Endodermal cell (in vitro differentiated cells): Measurements from ENCODE around the gene CFAP251. TPM values are rescaled to one million over a fixed set of nuclear protein-coding genes. Genes with fewer than 3 reads are reported as not detected.
"Not testable (repeated sequence)": the region's sequence is repeated elsewhere in the genome, so short reads cannot be mapped to it uniquely, and the experiment has no call there.

Source experiments
- DNase-seq: peaks from one replicate; pipeline ENCODE4 v3.0.0-alpha.2; 2017
- H3K27ac ChIP-seq: 2 replicates; pipeline ENCODE4 v1.5.1; 2013; ENCODE audit warnings: mild to moderate bottlenecking, low read depth, low read length, moderate library complexity
- H3K27me3 ChIP-seq: 2 replicates; pipeline ENCODE4 v1.6.1; 2013; ENCODE audit warnings: mild to moderate bottlenecking, low read length, moderate library complexity; ENCODE audit not compliant: insufficient read depth, control insufficient read depth, poor library complexity, severe bottlenecking
- H3K36me3 ChIP-seq: 2 replicates; pipeline ENCODE4 v1.7.0; 2013; ENCODE audit warnings: mild to moderate bottlenecking, low read length, moderate library complexity; ENCODE audit not compliant: control insufficient read depth, insufficient read depth
- H3K4me1 ChIP-seq: one replicate; pipeline ENCODE4 v1.7.0; 2013; ENCODE audit warnings: low read length; ENCODE audit not compliant: control insufficient read depth, insufficient read depth
- H3K4me3 ChIP-seq: 2 replicates; pipeline ENCODE4 v1.5.1; 2013; ENCODE audit warnings: mild to moderate bottlenecking, low read length, moderate library complexity
- H3K9ac ChIP-seq: 2 replicates; pipeline ENCODE4 v1.6.1; 2013; ENCODE audit warnings: mild to moderate bottlenecking, low read length, moderate library complexity; ENCODE audit not compliant: poor library complexity, severe bottlenecking; ENCODE audit errors: extremely low read depth
- H3K9me3 ChIP-seq: 2 replicates; pipeline ENCODE4 v1.6.1; 2013; ENCODE audit warnings: mild to moderate bottlenecking, low read length, moderate library complexity; ENCODE audit not compliant: control insufficient read depth
- H3K27ac Mint-ChIP-seq: 2 replicates; pipeline ENCODE4 v1.8.0; 2020; ENCODE audit warnings: mixed read lengths
- H3K27me3 Mint-ChIP-seq: 2 replicates; pipeline ENCODE4 v1.8.0; 2021; ENCODE audit warnings: mild to moderate bottlenecking, mixed read lengths; ENCODE audit not compliant: insufficient read depth
- H3K36me3 Mint-ChIP-seq: 2 replicates; pipeline ENCODE4 v1.8.0; 2020; ENCODE audit warnings: low read depth, mixed read lengths
- H3K4me1 Mint-ChIP-seq: 2 replicates; pipeline ENCODE4 v1.8.0; 2020; ENCODE audit warnings: mixed read lengths
- H3K4me3 Mint-ChIP-seq: 2 replicates; pipeline ENCODE4 v1.8.0; 2020; ENCODE audit warnings: mild to moderate bottlenecking, moderate library complexity, mixed read lengths
- H3K9me3 Mint-ChIP-seq: 2 replicates; pipeline ENCODE4 v1.8.0; 2020; ENCODE audit warnings: mild to moderate bottlenecking, mixed read lengths
- CTCF ChIP-seq: fragments of 200-600 bp; sonication (generic); conservative IDR thresholded peaks from 2 replicates; pipeline ENCODE4 v1.5.0; 2021; ENCODE audit warnings: antibody characterized with exemption, mild to moderate bottlenecking
- WGBS, 2 experiments: methylation state at CpG; one replicate each; pipeline versions ENCODE4 v1.1.5 to v1.1.7; 2013; ENCODE audit warnings: missing lambda C conversion rate in 2 of 2, mixed read lengths in 1 of 2; ENCODE audit not compliant: insufficient coverage in 1 of 2, insufficient read length in 1 of 2; 5-methylcytosine and 5-hydroxymethylcytosine counted together
- long read RNA-seq, 4 experiments: library from polyadenylated mRNA in 2 of 4; library from RNA in 1 of 4; library from capped mRNA in 1 of 4; stranded (forward) in 3 of 4; unstranded in 1 of 4; transcript quantifications; one replicate each; pipeline ENCODE4 v2.0.0, GENCODE V29; 2020 to 2021; ENCODE audit warnings: inconsistent platforms in 1 of 4
- polyA plus RNA-seq, 2 experiments: library from polyadenylated mRNA; stranded (reverse); fragments of 50-300 nt; gene quantifications; one replicate each; pipeline ENCODE4 v1.2.3, GENCODE V29; 2013
- total RNA-seq, 2 donors: library from RNA; stranded (reverse); fragmentation: NEBNext Ultra II Directional in 1 of 2; extraction: Animal tissue kit (Norgen Biotek cat#: 25700) in 1 of 2; gene quantifications; 2 replicates in 1 of 2; 3 replicates in 1 of 2; pipeline ENCODE4 v1.2.1, GENCODE V29; 2021

CFAP251 gene
- total RNA-seq: 10 to 100 TPM in 1 of 2 donors, 1 to 10 TPM in 1; 3.4 to 11.2 TPM
- polyA plus RNA-seq (2013, experiment 1 of 2): 2.8 TPM
- polyA plus RNA-seq (2013, experiment 2 of 2): 2.8 TPM
- long read RNA-seq, experiment 1, partial matches to known transcripts: 0 of 3 reads
- long read RNA-seq, experiment 1, other reads (novel, unspliced or antisense): 3 of 3 reads
- long read RNA-seq, experiment 2, full-length matches to known transcripts: 1 of 10 reads
- long read RNA-seq, experiment 2, partial matches to known transcripts: 4 of 10 reads
- long read RNA-seq, experiment 2, other reads (novel, unspliced or antisense): 5 of 10 reads
- long read RNA-seq, experiment 3, partial matches to known transcripts: 0 of 3 reads
- long read RNA-seq, experiment 3, other reads (novel, unspliced or antisense): 3 of 3 reads
- long read RNA-seq, experiment 4, partial matches to known transcripts: 0 of 1 reads
- long read RNA-seq, experiment 4, other reads (novel, unspliced or antisense): 1 of 1 reads

- Mint-ChIP-seq H3K27me3 (no peaks in the 10 kb centered on the region), H3K36me3 (peaks cover 21% of the 10 kb centered on the region), H3K27ac (peak within 1 kb of the TSS; percentile 90), H3K4me1 (peaks cover 2% of the 10 kb centered on the region), H3K9me3 (no peaks in the 10 kb centered on the region), H3K4me3 (peak within 1 kb of the TSS; percentile 55)
- Histone ChIP-seq H3K27me3 (no peaks in the 10 kb centered on the region), H3K9ac (peak within 1 kb of the TSS; percentile 78), H3K4me1 (no peaks in the 10 kb centered on the region), H3K9me3 (no peaks in the 10 kb centered on the region), H3K4me3 (peak within 1 kb of the TSS; percentile 77), H3K27ac (no peak within 1 kb of the TSS), H3K36me3 (peaks cover 38% of the 10 kb centered on the region)
- 28 to 38% methylated on average over 31 to 41 of the region's 41 CpGs for WGBS, 2 experiments
- TF ChIP-seq CTCF: peak; percentile 76
- peak; percentile 99 for DNase-seq
Observed at GRCh38 chr12:121917950-121918678, at the start of gene CFAP251. Gene CFAP251, plus strand, starts transcription at chr12:121918592. Its CDS starts 2,714 bp downstream, at chr12:121921306.

- H3K9me3 ChIP-seq, H3K27ac Mint-ChIP-seq, H3K27ac ChIP-seq, H3K27me3 Mint-ChIP-seq, H3K4me1 ChIP-seq, H3K4me3 Mint-ChIP-seq, H3K9ac ChIP-seq, H3K36me3 ChIP-seq, H3K36me3 Mint-ChIP-seq, H3K4me3 ChIP-seq, H3K9me3 Mint-ChIP-seq, H3K27me3 ChIP-seq, H3K4me1 Mint-ChIP-seq, DNase-seq: not testable (repeated sequence)
- WGBS, 2 experiments: 91 to 93% methylated on average over 2 to 5 of the region's 8 CpGs
Observed at GRCh38 chr12:121869229-121869628, 49.2 kb upstream of the CFAP251 start.

- H3K27ac ChIP-seq: no peak overlapping the region
- Mint-ChIP-seq H3K27me3 (no peaks in the 10 kb centered on the region), H3K4me1 (no peaks in the 10 kb centered on the region), H3K4me3 (no peak overlapping the region), H3K36me3 (no peaks in the 10 kb centered on the region), H3K9me3 (no peaks in the 10 kb centered on the region), H3K27ac (no peak overlapping the region)
- DNase-seq: no peak
- TF ChIP-seq CTCF: no peak
- H3K9me3 ChIP-seq: no peaks in the 10 kb centered on the region
- no peaks in the 10 kb centered on the region for H3K4me1 ChIP-seq
- H3K9ac ChIP-seq: no peak overlapping the region
- H3K27me3 ChIP-seq: no peaks in the 10 kb centered on the region
- H3K36me3 ChIP-seq: no peaks in the 10 kb centered on the region
- no peak overlapping the region for H3K4me3 ChIP-seq
- 60 to 93% methylated on average over 1 to 3 of the region's 3 CpGs for WGBS, 2 experiments
Observed at GRCh38 chr12:121871467-121871866, 46.9 kb upstream of the CFAP251 start.
